ENCODE data around the gene RASGRF2.

The RASGRF2 gene

GRCh38 chr5:80964919-80965318, 4.8 kb downstream of the RASGRF2 start:
- H3K9me3 ChIP-seq: no peaks in the 10 kb centered on the region
- H3K4me3 ChIP-seq (ENCODE audit: low read depth, low read length): no peak overlapping the region
- no peaks in the 10 kb centered on the region for H3K4me1 ChIP-seq

DNA sequence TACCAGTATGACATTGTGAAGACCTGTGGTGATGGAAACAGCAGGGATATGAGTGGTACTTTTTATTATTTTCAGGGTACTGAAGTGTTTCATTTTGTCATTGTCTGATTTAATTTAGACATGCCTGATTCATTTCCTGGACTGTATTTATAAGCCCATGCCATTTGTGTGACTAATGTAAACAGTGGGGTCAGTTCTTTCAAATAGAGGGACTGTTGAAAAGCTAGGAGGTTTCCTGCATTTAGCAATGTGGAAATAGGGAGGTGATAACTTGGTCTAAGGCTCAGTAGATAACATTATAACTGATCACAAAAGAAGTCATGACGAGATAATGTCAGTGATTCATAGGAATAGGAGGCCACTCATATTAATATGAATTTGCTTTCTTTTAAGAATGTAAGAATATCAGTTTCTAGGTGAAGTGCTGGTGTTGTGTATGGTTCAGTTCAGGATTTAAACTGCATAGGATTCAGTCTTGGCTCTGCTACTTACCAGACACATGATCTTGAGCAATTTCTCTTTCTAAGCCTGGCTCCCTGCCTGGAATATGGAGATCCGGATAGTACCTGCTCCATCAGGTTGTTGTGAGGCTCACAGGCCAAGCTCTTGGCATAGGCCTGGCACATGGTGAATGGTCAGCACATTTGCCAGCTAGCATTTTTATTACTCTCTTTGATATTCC, 7.5 kb downstream of the RASGRF2 start:
- Histone ChIP-seq H3K27me3 (peaks cover 32% of the 10 kb centered on the region), H3K4me3 (ENCODE audit: low read depth, low read length) (no peak overlapping the region), H3K9me3 (no peaks in the 10 kb centered on the region), H3K36me3 (no peaks in the 10 kb centered on the region), H3K4me1 (no peaks in the 10 kb centered on the region)
- DNase-seq: no peak
- no peak for TF ChIP-seq CTCF (IDR thresholded peaks at IDR 0.05; ENCODE audit: low read depth, low read length)

More at GRCh38 chr5:80964919-80965318, 4.8 kb downstream of the RASGRF2 start:
- H3K27me3 ChIP-seq: peaks cover 59% of the 10 kb centered on the region
- H3K36me3 ChIP-seq: no peaks in the 10 kb centered on the region
- no peak for TF ChIP-seq CTCF (IDR thresholded peaks at IDR 0.05; ENCODE audit: low read depth, low read length)
- no peak for DNase-seq

DNA sequence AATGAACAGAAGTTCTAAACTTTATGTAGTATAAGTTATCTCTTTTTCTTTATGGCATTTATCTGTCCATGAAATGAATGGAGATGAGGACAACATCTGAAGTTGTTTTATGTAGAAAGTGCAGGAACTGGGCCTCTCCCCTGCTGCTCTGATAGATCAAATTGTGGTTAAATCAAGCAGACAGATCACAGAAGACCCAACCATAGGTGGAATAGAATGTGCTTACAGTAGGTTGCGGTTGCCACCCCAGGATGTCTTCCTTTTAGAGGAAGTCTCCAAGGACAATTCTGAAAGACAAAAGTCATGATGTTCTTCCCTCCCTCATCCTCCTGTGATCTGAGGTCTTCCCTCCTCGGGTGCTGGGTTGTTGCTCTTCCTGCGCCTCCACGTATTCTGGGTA, 12.9 kb downstream of the RASGRF2 start:
- H3K9me3 ChIP-seq: no peaks in the 10 kb centered on the region
- no peaks in the 10 kb centered on the region for H3K27me3 ChIP-seq
- no peak for TF ChIP-seq CTCF (IDR thresholded peaks at IDR 0.05; ENCODE audit: low read depth, low read length)
- H3K4me3 ChIP-seq (ENCODE audit: low read depth, low read length): no peak overlapping the region
- H3K4me1 ChIP-seq: no peaks in the 10 kb centered on the region
- no peaks in the 10 kb centered on the region for H3K36me3 ChIP-seq
- no peak for DNase-seq

GRCh38 chr5:80975065-80975464, 14.9 kb downstream of the RASGRF2 start:
- DNase-seq: no peak
- no peaks in the 10 kb centered on the region for H3K4me1 ChIP-seq

DNA sequence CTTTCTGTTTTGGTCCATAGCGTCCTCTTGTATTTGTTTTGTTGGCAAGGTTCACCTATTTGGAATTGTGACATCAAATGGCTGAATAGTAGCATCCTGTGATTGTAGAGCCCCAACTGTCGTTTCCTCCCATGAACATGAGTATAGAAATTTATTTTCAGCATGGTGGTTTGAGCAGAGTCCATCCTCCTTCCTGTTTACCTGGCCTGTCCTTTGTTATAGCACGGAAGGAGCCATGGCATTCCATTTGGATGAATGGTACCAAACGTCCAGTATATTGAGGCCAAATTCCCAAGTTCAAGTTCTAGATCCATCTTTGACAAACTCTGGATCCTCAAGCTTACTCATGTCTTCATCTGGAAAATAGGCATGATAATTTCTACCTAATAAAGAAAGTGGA, 16.8 kb downstream of the RASGRF2 start:
- Histone ChIP-seq H3K27me3 (no peaks in the 10 kb centered on the region), H3K4me1 (no peaks in the 10 kb centered on the region), H3K9me3 (no peaks in the 10 kb centered on the region), H3K36me3 (no peaks in the 10 kb centered on the region), H3K4me3 (ENCODE audit: low read depth, low read length) (no peak overlapping the region)
- no peak for TF ChIP-seq CTCF (IDR thresholded peaks at IDR 0.05; ENCODE audit: low read depth, low read length)
- no peak for DNase-seq

More at GRCh38 chr5:80975065-80975464, 14.9 kb downstream of the RASGRF2 start:
- Histone ChIP-seq H3K27me3 (no peaks in the 10 kb centered on the region), H3K9me3 (no peaks in the 10 kb centered on the region), H3K36me3 (no peaks in the 10 kb centered on the region), H3K4me3 (ENCODE audit: low read depth, low read length) (no peak overlapping the region)
- no peak for TF ChIP-seq CTCF (IDR thresholded peaks at IDR 0.05; ENCODE audit: low read depth, low read length)

GRCh38 chr5:80977764-80978163, 17.6 kb downstream of the RASGRF2 start:
- H3K4me3 ChIP-seq (ENCODE audit: low read depth, low read length): no peak overlapping the region
- H3K27me3 ChIP-seq: no peaks in the 10 kb centered on the region
- no peak for TF ChIP-seq CTCF (IDR thresholded peaks at IDR 0.05; ENCODE audit: low read depth, low read length)
- no peaks in the 10 kb centered on the region for H3K9me3 ChIP-seq
- no peaks in the 10 kb centered on the region for H3K36me3 ChIP-seq
- no peak for DNase-seq
- no peaks in the 10 kb centered on the region for H3K4me1 ChIP-seq
